HL-60 (cell line): ENCODE measurements around the gene CABCOCO1.

Experiments
- DNase-seq, 2 experiments: peaks; one replicate each; pipeline ENCODE4 v3.0.0-alpha.2; 2010 to 2020; ENCODE audit warnings: low read depth in 1 of 2, low spot score in 1 of 2
- H3K27ac ChIP-seq: fragments of 250-450 bp; sonication (Bioruptor Pico); replicated peaks from 2 replicates; pipeline ENCODE4 v1.5.1; 2020; ENCODE audit warnings: mild to moderate bottlenecking, moderate library complexity
- H3K27me3 ChIP-seq: fragments of 250-450 bp; sonication (Bioruptor Pico); 2 replicates; pipeline ENCODE4 v1.5.1; 2021; ENCODE audit warnings: mild to moderate bottlenecking, moderate library complexity; ENCODE audit not compliant: insufficient read depth, poor library complexity, severe bottlenecking
- H3K4me3 ChIP-seq: replicated peaks from 2 replicates; pipeline ENCODE4 v1.5.1; 2011; ENCODE audit warnings: mild to moderate bottlenecking, control low read depth, low read length; ENCODE audit not compliant: insufficient read depth
- CTCF ChIP-seq: IDR thresholded peaks from one replicate; pipeline ENCODE4 v1.5.1; 2011; ENCODE audit warnings: low read length, control low read depth, inconsistent platforms; ENCODE audit not compliant: insufficient read depth
- GABPA ChIP-seq: IDR thresholded peaks from 2 replicates; pipeline ENCODE4 v1.6.1; 2012; ENCODE audit warnings: low read depth
- POLR2AphosphoS5 ChIP-seq: IDR thresholded peaks from 2 replicates; pipeline ENCODE4 v1.6.1; 2012; ENCODE audit warnings: low read depth
- REST ChIP-seq: IDR thresholded peaks from 2 replicates; pipeline ENCODE4 v1.6.1; 2012; ENCODE audit warnings: low read depth; ENCODE audit not compliant: insufficient replicate concordance
- SPI1 ChIP-seq: IDR thresholded peaks from 2 replicates; pipeline ENCODE4 v1.6.1; 2012; ENCODE audit warnings: low read depth, mild to moderate bottlenecking, borderline replicate concordance

Gene CABCOCO1

GRCh38 chr10:61642150-61642571 is 20.6 kb upstream of the CABCOCO1 start:
- no peak overlapping the region for H3K27ac ChIP-seq

GRCh38 chr10:61642676-61643075 is 20.1 kb upstream of the CABCOCO1 start:
- no peak for TF ChIP-seq CTCF
- TF ChIP-seq REST = no peak
- TF ChIP-seq POLR2AphosphoS5 = no peak
- TF ChIP-seq GABPA = no peak
- no peak for TF ChIP-seq SPI1
- H3K27me3 ChIP-seq = no peaks in the 10 kb centered on the region
- H3K4me3 ChIP-seq = no peak overlapping the region
- no peak for DNase-seq
- H3K27ac ChIP-seq = no peak overlapping the region

More at GRCh38 chr10:61642150-61642571, 20.6 kb upstream of the CABCOCO1 start:
- Histone ChIP-seq H3K27me3 (no peaks in the 10 kb centered on the region), H3K4me3 (no peak overlapping the region)
- TF ChIP-seq GABPA (no peak), REST (no peak), CTCF (no peak), POLR2AphosphoS5 (no peak), SPI1 (no peak)
- no peak for DNase-seq

GRCh38 chr10:61643316-61643751 is 19.4 kb upstream of the CABCOCO1 start:
- H3K4me3 ChIP-seq = no peak overlapping the region
- peak in 1 of 2 experiments; percentile 12 for DNase-seq
- no peaks in the 10 kb centered on the region for H3K27me3 ChIP-seq
- no peak for TF ChIP-seq CTCF
- no peak overlapping the region for H3K27ac ChIP-seq

- TF ChIP-seq REST (no peak), GABPA (no peak), POLR2AphosphoS5 (no peak), SPI1 (no peak), CTCF (no peak)
- no peak for DNase-seq
- H3K4me3 ChIP-seq = no peak overlapping the region
- no peak overlapping the region for H3K27ac ChIP-seq
- no peaks in the 10 kb centered on the region for H3K27me3 ChIP-seq
Observed at GRCh38 chr10:61653699-61654098, 9.0 kb upstream of the CABCOCO1 start.
